Glutamatergic neuron (in vitro differentiated cells): ENCODE measurements around the gene STK4. TPM values are rescaled to one million over a fixed set of nuclear protein-coding genes. Genes with fewer than 3 reads are reported as not detected.

ENCODE experiments used
- DNase-seq: peaks from one replicate; pipeline ENCODE4 v3.0.0; 2022
- H3K27ac Mint-ChIP-seq: one replicate; pipeline ENCODE4 v1.8.0; 2020; ENCODE audit warnings: mild to moderate bottlenecking, mixed read lengths, inconsistent platforms; ENCODE audit not compliant: unreplicated experiment
- H3K27me3 Mint-ChIP-seq: one replicate; pipeline ENCODE4 v1.8.0; 2020; ENCODE audit warnings: mild to moderate bottlenecking, moderate library complexity, mixed read lengths, inconsistent platforms; ENCODE audit not compliant: unreplicated experiment
- H3K36me3 Mint-ChIP-seq: one replicate; pipeline ENCODE4 v1.8.0; 2020; ENCODE audit warnings: mild to moderate bottlenecking, mixed read lengths, inconsistent platforms; ENCODE audit not compliant: unreplicated experiment
- H3K4me1 Mint-ChIP-seq: one replicate; pipeline ENCODE4 v1.8.0; 2020; ENCODE audit warnings: mild to moderate bottlenecking, low read depth, mixed read lengths, inconsistent platforms; ENCODE audit not compliant: unreplicated experiment
- H3K4me3 Mint-ChIP-seq: one replicate; pipeline ENCODE4 v1.8.0; 2020; ENCODE audit warnings: mild to moderate bottlenecking, mixed read lengths, inconsistent platforms; ENCODE audit not compliant: unreplicated experiment
- H3K9me3 Mint-ChIP-seq: one replicate; pipeline ENCODE4 v1.8.0; 2020; ENCODE audit warnings: mild to moderate bottlenecking, moderate library complexity, mixed read lengths, inconsistent platforms; ENCODE audit not compliant: unreplicated experiment
- CTCF ChIP-seq: fragments of 200-600 bp; sonication (generic); IDR thresholded peaks from one replicate; pipeline ENCODE4 v1.5.0; 2021; ENCODE audit not compliant: partially characterized antibody, unreplicated experiment
- total RNA-seq: library from RNA; stranded (reverse); fragmentation: NEBNext Ultra II Directional; extraction: Animal tissue kit (Norgen Biotek cat#: 25700); gene quantifications from one replicate; pipeline ENCODE4 v1.2.1, GENCODE V29; 2021; ENCODE audit not compliant: unreplicated experiment

STK4 gene
- total RNA-seq, 1 donor from 2014 or later: 32.6 TPM

GRCh38 chr20:45128099-45128498 lies 161.8 kb downstream of the STK4 start:
- Mint-ChIP-seq H3K4me1 (no peaks in the 10 kb centered on the region), H3K36me3 (no peaks in the 10 kb centered on the region), H3K27ac (no peak overlapping the region), H3K4me3 (no peak overlapping the region), H3K27me3 (no peaks in the 10 kb centered on the region), H3K9me3 (no peaks in the 10 kb centered on the region)
- no peak for TF ChIP-seq CTCF
- DNase-seq: no peak

Other genes with a start within 250 kb of the STK4 start
- 0.22 TPM for gene KCNK15, start 220.6 kb upstream of the STK4 start, total RNA-seq
- 96.1 TPM for gene RIMS4, start 156.0 kb upstream of the STK4 start, total RNA-seq
- gene YWHAB, start 80.8 kb upstream of the STK4 start, total RNA-seq: 181 TPM
- gene PABPC1L, start 56.5 kb upstream of the STK4 start, total RNA-seq: 27.7 TPM
- 10.8 TPM for gene TOMM34, start 6.1 kb upstream of the STK4 start, total RNA-seq
- gene KCNS1, start 134.6 kb downstream of the STK4 start, total RNA-seq: not detected
- not detected for gene WFDC5, start 148.7 kb downstream of the STK4 start, total RNA-seq
- gene WFDC12, start 158.0 kb downstream of the STK4 start, total RNA-seq: not detected
- not detected for gene PI3, start 208.4 kb downstream of the STK4 start, total RNA-seq
- gene SEMG1, start 240.5 kb downstream of the STK4 start, total RNA-seq: not detected